NCI-H128 (cell line): ENCODE measurements around the gene DAAM1.

ENCODE experiments used
- DNase-seq: peaks from one replicate; lab custom pipeline; 2025; ENCODE audit not compliant: unreplicated experiment; lab: John Stamatoyannopoulos, UW

Gene DAAM1

DNA sequence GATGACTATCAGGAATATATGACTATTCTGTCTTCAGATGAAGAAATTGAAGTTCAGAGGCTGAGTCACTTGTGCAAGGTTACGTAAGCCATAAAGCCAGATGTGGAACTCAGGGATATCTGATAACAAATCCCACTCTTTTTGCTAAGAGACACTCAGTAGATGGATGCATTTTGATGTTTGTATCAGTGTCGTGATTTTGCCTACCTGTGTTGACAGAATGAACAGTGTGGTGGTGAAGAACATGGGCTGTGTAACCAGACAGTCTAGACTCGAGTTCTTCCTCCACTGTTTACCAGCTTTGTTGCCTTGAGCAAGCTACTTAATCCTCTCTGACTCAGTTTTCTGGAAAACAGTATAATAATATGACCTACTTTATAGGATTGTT is 93.9 kb downstream of the DAAM1 start:
- DNase-seq: no peak

- DNase-seq: no peak
Observed at GRCh38 chr14:59283361-59283760, 94.9 kb downstream of the DAAM1 start.

- DNase-seq: no peak
Observed at GRCh38 chr14:59284059-59284458, 95.6 kb downstream of the DAAM1 start.

DNA sequence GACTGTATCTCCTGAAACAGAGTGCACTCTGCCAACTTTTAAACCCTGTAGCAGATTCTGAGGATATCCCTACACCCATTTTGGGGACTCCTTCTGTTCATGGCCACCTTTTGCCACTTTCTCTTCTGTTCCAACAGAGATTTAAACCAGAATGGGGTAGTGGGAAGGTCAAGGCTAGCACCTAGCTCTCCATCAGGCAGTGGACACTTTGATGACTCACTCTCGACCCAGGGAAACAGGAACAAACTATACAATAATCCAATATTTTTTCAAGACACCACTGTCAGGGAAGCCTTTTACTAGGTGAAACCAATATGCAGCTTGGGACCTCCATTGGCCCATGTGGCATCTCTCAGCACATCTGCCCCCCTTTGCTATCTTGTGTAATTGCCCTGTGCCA is 103.6 kb downstream of the DAAM1 start:
- DNase-seq: no peak

DNA sequence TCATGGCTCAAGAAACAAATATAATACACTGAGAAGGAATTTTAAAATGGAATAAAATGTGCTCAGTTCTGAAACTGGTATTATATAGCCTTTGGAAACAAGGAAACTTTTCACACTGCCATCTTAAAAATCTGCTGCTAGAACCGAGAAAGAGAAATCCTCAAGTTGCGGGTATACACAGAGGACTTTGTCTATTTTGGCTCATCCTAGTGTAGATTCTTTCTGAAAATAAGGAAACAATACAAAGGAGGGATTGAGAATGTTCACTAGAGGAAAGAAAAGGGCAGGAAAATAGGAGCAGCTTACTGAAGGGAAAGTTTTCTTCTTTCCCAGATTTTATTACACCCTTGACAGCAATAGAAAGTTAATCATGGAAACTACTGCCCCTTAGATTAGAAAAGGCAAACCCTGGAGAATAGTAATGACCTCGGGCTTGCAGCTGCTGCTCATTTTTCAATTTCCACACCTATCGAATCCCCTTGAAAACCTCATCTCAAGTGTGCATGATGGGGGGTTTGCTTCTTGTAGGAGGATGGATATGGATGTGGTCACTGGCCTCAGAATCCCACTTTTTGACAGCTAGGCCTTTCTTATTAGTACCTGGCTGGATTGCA is 104.6 kb downstream of the DAAM1 start:
- no peak for DNase-seq

DNA sequence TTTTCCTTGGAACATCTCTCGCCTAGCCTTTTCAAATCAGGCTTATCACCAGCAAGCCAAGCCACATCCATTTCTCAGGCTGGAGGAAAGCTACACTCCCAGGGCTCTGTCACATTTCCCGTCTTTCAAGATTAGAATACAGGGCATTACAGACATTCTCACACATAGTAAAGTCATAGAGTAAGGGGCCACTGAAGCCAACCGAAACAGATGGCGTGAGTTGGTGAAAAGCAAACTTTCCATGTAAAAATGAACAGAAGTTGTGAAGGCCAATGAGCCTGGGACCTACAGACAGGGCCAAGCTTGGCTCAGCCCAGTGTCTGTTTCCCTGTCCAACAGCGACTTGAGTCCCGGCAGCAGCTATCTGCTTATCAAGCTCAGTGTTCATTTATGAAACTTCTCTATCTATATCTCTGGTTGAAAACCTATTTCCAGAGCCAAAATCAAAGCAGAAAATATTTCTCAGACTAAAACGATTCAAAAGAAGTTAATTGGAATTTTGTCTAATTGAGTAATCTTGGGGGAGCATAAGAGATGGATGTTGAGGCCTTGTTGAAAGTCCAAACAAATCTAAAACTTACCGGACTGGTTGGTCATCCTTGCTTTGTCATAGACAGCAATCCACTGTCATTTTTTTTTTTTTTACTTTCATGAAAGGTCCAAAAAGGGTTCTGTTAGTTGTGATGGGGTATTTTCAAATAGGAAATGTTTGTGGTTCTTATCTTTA is 105.6 kb downstream of the DAAM1 start:
- no peak for DNase-seq

DNA sequence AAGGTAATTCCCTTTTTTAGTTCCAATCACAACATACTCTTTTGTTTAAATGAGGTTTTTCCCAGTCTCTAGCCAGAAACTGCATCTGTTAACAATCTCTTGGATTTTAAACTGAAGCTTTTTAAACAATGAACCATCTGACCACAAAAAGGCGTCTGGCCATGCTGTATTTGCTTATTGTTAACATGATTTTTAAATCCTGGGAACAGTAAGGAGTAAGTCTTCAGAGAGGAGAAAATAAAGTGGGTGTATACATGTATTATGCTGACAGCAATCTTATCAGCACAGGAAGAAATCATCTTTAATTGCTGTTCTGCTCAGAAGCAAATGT is 106.2 kb downstream of the DAAM1 start:
- no peak for DNase-seq

DNA sequence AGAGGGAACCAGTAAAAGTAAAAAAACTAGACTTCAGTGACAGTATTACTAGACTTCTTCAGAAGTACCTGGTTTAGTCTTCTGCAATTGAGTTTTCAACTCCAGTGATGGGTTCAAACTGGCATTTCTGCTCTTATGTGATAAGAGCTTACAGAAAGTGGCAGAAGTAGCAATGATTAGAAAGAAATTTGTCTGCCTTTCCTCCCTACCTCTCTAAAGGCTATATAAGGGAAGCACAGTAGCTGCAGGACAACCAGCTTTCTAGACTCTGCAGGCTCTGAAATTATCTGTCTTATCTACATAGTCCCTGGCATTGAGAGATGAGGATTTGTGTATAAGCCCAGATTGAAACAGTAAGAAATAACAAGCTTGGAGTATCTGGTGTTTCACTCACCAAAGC is 107.5 kb downstream of the DAAM1 start:
- no peak for DNase-seq

GRCh38 chr14:59296508-59296907 is 108.0 kb downstream of the DAAM1 start:
- no peak for DNase-seq

DNA sequence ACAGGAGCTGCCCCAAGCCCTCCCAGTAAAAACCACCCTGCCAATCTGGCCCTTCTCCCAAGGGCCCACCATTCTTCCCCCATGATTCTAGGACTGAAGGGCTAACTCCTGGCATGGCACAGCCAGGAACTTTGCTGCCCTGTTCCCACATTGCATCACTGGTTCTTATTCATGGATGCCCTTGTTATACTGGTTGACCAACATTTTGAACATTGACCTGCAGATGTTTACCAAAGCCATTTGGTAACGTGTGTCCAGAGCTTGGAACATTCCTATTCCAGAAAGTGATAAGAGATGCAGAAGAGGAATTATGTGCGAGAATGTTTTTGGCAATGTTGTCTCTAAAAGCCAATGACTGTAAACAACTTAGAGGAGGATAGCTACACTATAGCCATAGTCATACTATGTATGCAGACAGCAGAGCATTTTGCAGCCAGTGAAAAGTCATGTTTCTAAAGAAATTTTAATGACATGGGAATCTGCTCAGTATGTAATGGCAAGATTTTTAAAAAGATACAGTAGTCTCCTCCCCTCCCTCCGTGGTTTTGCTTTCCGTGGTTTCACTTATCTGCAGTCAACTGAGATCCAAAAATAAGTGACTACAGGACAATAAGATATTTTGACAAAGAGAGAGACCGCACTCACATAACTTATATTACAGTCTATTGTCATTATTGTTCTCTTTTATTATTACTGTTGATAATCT is 108.8 kb downstream of the DAAM1 start:
- no peak for DNase-seq

DNA sequence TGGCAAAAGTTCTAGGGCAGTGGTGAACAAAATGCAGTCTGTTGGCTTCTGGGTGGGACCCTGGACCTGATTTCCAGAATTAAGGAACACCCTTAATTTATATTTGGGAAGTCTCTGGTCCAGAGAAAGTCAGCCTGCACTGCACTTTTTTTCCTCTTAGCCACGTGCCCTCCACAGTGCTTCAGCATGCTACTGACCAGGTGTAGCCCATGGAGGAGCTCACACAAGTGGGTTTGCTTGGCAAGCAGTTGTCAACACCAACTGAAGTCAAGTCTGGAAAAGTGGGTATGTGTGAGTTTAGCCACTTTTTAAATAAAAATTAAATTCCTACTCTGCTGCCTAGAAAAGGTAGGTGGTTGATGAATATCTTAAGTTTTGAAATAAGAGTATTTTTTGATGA is 111.3 kb downstream of the DAAM1 start:
- no peak for DNase-seq

GRCh38 chr14:59301354-59301753 is 112.9 kb downstream of the DAAM1 start:
- DNase-seq: no peak

DNA sequence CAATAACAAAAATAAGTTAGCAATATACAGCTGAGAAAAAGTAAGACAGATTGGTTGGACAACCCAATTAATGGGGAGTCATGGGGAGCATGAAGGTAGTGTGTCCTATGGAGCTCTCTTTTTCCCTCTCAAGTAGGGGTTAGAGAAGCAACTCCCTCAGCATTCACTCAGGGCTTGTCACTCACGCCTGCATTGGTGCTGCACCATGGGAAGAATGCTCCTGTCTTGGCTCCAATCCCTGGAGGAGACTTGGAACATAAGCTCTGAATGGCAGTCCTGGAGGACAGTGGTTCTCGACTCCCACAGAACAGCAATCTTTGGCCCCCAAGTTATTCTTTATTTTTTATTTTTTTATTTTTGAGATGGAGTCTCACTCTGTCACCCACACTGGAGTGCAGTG is 113.8 kb downstream of the DAAM1 start:
- no peak for DNase-seq

- no peak for DNase-seq
Observed at GRCh38 chr14:59303216-59303615, 114.7 kb downstream of the DAAM1 start.

DNA sequence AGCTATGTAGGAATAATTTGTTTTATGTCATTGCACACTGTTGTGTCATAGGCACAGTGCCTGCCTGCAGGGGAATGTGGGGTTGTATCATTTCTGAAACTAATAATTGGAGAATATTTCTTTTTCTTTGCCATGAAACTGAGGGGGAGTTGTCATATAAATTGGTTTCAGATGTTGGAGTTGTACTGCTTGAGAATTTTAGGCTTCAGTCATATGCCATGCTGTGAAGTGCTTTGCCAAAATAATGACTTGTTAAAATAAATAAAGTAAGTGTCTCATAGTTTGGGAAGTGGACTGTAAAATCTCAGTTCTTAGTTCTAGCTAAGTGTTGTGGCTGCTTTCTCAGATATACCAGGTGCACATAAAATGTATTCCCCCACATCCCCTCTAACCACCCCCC is 116.8 kb downstream of the DAAM1 start:
- no peak for DNase-seq

DNA sequence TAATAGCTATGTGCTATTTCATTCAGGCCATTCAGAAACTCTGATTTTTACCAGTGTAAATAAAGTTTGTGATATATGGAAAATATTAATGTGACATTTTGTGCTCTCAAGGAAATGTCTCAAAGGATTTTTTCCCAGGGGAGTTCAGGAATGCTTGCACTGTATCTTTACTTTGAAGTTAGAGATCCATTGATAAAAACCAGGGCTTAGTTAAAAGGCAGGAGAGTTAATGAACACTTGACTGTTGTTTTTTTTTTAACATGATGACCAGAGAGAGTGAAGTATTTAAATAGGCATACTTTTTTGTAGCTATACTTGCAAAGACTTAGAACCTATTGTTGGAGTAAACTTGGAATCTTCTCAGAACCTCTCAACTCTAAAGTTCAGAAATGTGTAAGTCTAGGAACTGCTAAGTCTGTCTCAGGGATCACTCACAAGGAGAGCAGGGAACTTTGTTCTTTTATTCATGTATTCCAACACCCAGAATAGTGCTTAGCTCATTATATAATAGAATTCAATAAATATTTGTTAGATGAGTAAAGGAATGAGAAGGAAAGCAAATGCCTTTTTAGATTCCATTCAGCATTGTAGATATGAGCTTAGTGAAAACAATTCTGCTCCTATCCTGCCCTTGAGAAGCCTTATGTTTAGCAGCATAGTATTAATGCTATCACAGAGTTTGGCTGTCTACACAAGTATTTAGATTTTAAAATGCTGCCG is 117.5 kb downstream of the DAAM1 start:
- DNase-seq: no peak

DNA sequence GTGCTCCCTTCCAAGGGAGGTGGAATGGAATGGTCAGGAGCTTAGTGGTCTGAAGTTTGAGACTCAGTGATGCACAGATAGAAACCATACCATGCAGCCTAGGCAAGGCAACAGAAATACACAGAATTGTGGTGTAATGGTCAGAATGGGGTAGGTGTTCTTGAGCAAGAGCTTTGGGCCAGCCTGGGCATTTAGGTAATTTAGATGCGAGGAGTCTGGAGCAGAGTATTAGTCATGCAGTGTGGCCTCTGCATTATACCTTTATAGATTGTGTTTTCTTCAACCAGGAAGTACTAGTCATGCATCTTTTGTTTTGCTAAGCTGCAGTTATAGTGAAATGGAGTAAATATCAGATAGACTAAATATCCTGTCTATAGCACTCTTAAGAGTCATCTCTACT is 118.3 kb downstream of the DAAM1 start:
- DNase-seq: no peak

DNA sequence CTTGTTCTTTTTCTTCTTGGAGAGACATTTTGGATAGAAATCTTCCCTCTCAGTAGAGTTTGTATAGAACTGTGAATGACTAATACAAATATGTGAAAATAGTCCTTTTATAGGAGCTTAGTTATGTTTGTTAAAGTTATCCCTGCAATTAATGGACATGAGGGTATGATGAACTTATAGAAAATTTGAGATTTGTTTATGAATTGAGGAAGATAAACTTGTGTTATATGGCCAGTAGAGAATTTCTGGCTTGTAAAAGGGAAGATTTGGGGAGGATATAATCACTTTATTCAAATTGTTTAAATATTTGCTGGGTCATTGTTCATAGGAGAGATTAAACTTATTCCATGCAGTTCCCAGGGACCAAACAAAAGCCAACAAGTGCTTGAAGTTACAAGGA is 119.6 kb downstream of the DAAM1 start:
- DNase-seq: no peak

- DNase-seq: no peak
Observed at GRCh38 chr14:59308673-59309072, 120.2 kb downstream of the DAAM1 start.

GRCh38 chr14:59309291-59309900 is 120.9 kb downstream of the DAAM1 start:
- DNase-seq: no peak

- no peak for DNase-seq
Observed at GRCh38 chr14:59310633-59311032, 122.2 kb downstream of the DAAM1 start.

- no peak for DNase-seq
Observed at GRCh38 chr14:59311723-59312122, 123.3 kb downstream of the DAAM1 start.
